ENCODE data around the gene EXOC4.
"Not testable (repeated sequence)": the region's sequence is repeated elsewhere in the genome, so short reads cannot be mapped to it uniquely, and the experiment has no call there.

EXOC4 gene

GRCh38 chr7:134060874-134061273 is 808.0 kb downstream of the EXOC4 start:
- DNase-seq, result no peak

- no peak for DNase-seq
These were observed 809.6 kb downstream of the EXOC4 start for GRCh38 chr7:134062460-134062859.

DNA sequence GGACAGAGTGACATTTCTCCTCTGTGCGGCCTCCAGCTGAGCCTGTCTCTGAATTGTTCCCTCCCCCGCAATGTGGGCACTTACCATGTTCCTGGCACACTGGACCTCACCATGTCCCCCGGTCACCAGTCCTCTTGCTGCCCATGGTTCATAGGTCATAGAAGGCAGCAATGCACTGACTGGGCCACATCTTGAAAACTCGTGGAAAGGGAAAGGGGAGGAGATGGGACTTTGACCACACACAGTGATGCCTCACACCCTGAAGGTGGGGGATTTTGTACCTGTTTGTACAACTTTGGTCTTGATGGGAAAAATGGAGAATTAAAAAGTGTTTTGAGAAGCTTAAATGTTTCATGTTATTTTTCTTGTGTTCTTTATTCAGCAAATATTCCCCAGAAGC is 812.5 kb downstream of the EXOC4 start:
- DNase-seq, result no peak

GRCh38 chr7:134067164-134067563 is 814.3 kb downstream of the EXOC4 start:
- no peak for DNase-seq

GRCh38 chr7:134068670-134069069 is 815.8 kb downstream of the EXOC4 start:
- no peak for DNase-seq

- DNase-seq, result no peak
These were observed 816.3 kb downstream of the EXOC4 start for GRCh38 chr7:134069187-134069586.

DNA sequence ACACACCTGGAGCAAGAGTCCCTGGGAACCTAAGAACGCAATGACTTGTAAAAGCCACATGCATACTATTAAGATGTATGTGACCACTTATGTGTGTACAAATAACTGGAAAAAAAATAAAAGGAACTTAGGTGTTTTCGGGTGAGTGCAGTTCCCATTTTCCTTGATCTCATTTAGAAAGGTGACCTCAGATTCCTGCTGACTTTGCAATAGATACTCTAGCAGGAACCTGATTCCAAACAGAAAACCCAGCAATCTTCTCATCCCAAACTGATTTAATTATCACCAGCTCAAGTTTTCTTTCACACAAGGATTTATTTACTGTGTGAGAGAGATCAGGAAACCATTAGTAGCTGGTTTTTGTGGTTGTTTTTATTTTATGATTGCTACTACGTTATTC is 817.8 kb downstream of the EXOC4 start:
- no peak for DNase-seq

DNA sequence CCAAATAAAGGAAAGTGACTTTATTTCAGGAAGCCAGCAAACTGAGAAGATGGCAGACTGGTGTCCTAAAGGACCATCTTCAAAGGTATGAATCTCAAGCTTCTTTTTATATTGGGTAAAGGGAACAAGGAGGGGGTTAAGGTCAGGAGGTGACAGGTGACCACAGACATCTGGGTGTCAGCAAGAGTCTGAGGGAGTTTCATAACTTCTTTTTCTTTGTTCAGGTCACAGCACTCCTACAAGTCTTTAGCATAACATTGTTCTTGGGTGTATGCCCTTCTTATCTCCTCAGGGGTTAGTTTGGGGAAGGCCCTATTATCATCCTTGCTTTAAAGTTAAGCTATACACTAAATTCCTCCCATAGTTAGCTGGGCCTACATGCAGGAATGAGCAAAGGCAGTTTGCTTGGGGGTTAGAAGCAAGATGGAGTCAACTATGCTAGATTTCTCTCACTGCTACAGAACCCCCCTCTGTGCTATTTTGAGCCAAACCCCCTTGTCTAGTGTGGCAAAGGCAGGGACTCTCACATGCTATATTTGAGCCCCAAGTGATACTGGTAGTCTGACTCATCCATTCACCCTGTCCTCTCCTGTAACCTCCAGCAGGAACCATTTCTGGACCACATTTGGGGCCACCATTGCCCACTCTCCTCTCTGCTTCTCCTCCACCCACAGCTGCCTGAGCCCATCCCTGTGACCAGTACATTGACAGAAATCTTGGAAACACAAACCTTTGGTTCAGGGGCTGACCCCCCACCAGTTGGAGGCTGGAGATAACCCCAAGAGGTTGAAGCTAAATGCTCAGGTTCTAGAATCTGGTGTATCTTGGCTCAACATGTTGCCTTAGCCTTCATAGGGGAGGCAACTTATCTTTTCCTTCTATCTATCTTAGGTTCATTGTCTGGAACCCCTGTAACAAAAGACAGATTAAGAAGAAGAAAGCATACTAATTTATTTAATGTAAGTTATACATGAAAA is 818.8 kb downstream of the EXOC4 start:
- no peak for DNase-seq

- no peak for DNase-seq
These were observed 820.4 kb downstream of the EXOC4 start for GRCh38 chr7:134073276-134073675.

DNA sequence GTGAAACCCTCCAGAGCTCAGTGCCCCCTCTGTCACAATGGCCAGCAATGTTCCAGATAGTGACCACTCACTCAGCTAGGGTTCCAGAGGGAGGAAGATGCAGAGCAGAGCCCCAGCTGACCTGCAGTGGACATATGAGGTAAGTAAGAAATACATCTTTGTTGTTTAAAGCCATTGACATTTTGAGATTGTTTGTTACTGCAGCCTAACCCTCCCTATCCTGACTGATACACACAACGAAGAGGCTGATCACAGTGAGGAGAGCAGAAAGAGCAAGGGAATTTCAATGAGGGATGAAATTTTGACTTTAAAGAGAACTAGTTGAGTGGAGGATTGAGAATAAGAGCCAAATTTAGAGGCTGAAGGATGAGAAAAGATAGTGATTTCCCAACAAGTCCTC is 822.9 kb downstream of the EXOC4 start:
- DNase-seq, result no peak

GRCh38 chr7:134077560-134077959 is 824.7 kb downstream of the EXOC4 start:
- not testable (repeated sequence) for DNase-seq

GRCh38 chr7:134078991-134079390 is 826.1 kb downstream of the EXOC4 start:
- no peak for DNase-seq

DNA sequence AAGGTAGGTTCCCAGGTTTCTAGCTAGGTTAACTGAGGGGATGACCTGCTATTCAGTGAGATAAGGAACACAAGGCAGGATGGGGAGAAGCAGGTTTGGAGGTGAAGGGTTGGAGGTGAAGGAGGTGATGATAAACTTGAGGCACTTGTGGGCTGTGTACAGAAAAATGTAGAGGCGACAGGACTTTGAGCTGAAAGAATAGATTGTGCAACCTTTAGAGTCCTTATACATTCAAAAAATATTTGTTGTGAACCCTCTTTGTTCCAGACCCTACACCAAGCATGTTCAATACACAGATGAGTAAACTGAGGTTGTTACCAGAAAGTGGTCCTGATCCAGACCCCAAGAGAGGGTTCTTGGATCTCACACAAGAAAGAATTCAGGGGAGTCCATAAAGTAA is 828.8 kb downstream of the EXOC4 start:
- no peak for DNase-seq

- no peak for DNase-seq
These were observed 831.0 kb downstream of the EXOC4 start for GRCh38 chr7:134083766-134084487.

DNA sequence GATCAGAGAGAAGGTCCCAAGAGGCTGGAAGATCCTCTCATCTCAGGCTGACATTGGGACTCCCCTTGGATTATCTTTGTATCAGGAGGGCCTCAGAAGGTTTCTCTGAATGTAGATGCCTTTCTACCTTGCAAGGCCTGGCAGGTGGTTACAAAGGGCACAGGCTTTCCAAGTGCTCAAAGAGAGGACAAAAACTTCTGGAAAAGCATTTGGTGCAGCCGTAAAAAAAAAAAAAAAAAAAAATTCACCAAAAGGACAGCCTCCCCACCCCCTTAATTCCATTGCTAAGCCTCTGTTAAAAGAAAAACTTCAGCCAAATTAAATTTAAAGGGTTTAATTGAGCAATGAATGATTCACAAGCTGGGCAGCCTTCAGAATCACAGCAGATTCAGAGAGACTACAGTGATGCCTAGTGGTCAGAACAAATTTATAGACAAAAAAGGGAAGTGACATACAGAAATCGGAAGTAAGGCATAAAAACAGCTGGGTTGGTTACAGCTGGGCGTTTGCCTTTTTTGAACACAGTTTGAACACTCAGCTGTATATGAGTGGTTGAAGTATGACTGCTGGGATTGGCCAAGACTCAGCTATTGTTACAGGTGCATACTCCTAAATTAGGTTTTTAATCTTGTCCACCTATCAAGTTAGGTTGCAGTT is 831.7 kb downstream of the EXOC4 start:
- DNase-seq, result no peak

DNA sequence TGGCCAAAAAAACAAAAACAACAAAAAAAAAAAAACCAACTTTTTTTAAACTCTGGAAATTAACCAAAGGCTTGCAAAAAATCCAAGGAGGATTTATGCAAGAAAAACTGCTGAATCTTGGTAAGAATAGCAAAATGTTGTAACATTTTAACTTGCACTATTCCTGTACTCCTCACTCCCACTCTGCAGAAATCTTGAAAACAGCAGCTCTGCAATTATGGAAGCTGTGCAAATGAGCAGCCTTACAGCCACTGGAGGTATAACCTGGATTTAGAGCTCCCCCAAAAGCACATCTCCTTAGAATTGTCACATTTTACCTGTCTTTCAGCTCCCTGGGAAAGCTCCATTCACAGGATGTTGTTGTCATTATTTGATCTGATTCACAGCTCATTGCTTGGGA is 832.4 kb downstream of the EXOC4 start:
- DNase-seq, result no peak

GRCh38 chr7:134086998-134087735 is 834.3 kb downstream of the EXOC4 start:
- no peak for DNase-seq

DNA sequence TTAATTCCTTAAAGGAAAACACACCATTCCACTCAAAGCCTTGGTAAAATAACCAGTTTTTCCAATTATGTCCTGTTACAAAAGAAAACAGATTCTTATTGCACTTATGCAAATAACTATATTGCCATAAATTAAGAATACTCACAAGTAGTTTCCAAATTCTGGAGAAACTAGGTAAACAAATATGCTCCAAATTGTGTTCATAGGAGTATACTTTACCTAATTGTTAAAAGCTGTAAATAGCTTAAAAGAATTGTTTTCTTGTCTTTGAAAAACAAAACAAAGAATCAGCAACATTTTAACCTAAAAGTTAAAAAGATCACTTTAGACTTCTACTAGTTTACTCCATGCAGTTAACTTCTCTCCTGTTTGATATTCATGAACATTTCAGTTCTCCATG is 835.3 kb downstream of the EXOC4 start:
- DNase-seq, result no peak

DNA sequence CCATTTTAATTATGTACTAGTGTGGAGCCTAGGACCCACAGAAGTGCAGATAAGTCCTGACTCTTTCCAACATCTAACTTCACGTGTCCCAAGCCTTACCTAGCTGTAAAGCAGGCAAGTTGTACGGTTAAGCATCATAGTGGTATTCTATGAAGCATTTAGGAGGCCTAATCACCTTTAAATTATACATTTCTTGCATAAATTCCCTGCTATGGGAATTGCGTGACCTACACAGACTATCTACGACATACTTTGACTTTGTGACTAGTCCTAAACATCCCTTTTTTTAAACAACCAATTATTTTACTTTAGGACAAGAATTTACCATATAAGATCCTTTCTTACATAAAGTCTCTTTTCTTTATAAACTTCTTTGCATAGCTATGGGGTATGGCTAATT is 836.6 kb downstream of the EXOC4 start:
- DNase-seq, result no peak

DNA sequence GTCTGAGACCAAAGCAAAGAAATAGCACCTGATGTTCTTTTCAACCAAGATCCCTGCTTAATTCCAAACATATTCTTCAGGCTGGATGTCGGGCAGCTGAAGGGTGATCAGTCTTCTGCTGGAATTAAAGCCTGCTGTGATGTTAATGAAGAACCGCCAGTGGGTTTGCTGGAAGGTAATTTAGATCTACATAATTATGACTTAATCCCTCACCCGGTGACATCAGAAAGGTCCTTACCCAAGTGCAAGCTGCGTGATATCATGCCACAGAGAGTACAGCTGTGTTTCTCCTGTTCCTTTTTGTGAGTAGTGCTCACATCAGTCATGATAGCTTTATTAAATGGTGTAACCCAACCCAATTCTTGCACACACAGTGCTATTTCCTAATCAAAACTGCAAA is 845.2 kb downstream of the EXOC4 start:
- DNase-seq, result no peak

DNA sequence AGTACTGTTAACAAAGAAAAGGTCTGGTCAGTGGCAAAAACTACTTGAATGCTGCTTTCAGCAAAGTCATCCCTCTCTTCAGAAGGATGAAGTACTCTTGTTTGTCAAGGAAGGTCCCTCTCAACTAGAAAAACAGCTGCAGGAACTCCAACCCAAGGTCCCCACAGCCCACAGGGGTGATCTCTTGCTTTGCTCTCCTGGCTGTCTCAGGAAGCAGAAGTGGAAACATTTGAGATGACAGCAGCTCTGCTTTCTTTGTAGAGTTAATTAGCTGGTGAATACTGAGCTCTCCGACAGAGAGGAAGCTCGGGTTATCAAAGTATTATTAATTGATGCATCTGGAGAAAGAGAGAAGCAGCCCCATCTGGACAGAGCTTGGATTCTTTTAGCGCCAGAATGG is 848.8 kb downstream of the EXOC4 start:
- DNase-seq, result no peak

GRCh38 chr7:134104166-134104565 is 851.3 kb downstream of the EXOC4 start:
- DNase-seq, result no peak

DNA sequence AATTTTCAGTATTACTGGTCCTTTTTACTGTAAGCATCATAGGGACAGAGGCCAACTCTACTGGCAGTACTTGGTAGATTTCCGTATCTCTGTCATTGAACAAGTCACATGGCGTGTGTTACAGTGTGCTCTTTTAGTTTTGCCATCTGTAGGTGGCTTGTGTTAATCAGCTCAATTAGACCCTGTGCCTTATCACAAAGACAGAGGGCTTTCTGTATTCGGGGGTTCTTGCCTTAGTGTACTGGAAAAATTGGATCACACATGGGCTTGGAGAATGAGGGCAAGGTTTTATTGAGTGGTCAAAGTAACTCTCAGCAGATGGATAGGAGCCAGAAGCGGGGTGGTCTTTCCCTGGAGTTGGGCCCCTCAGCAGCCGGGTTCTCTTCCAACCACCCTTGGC is 853.0 kb downstream of the EXOC4 start:
- no peak for DNase-seq

Data from activated CD8-positive, alpha-beta memory T cell treated with anti-CD3 and anti-CD28 coated beads for 24 hours (primary cell).